ENCODE results near the gene IFI30.

- TF ChIP-seq CTCF (conservative IDR thresholded peaks at IDR 0.05; ENCODE audit: low read depth, low read length) = no peak
- TF ChIP-seq EZH2 (IDR thresholded peaks at IDR 0.05; ENCODE audit: borderline replicate concordance, low read depth, low read length, poor library complexity, severe bottlenecking) = no peak
Measured at GRCh38 chr19:18202397-18202777, 28.8 kb downstream of the IFI30 start.
